ENCODE measurements around the gene CCDC112. TPM values are rescaled to one million over a fixed set of nuclear protein-coding genes. Genes with fewer than 3 reads are reported as not detected.
A peak's percentile ranks its signal among the peaks of the same experiment; 100 is the strongest.

The CCDC112 gene
- total RNA-seq, 2 experiments from 2014 or later: 2.0 TPM

- no peaks in the 10 kb centered on the region for H3K36me3 Mint-ChIP-seq (ENCODE audit: low read depth)
- H3K27me3 Mint-ChIP-seq: peaks cover 37% of the 10 kb centered on the region
- H3K4me1 Mint-ChIP-seq: no peaks in the 10 kb centered on the region
- no peak for DNase-seq
- no peaks in the 10 kb centered on the region for H3K9me3 Mint-ChIP-seq
- ChIA-PET CTCF (interaction anchor here (0.6 to 8.9 kb wide), 17 partner anchors 10 to 529 kb away, joined by 3 to 149 read pairs (median 4); partner anchors contain the start of genes CCDC112 and FEM1C), POLR2A (interaction anchor here (0.9 kb wide), 1 partner anchor 234 kb away, joined by 3 read pairs; the partner anchor contains the start of gene FEM1C)
- no peak overlapping the region for H3K27ac Mint-ChIP-seq
- H3K4me3 Mint-ChIP-seq: no peak overlapping the region
These were observed 13.4 kb upstream of the CCDC112 start for GRCh38 chr5:115309751-115310370.

GRCh38 chr5:115308815-115309214 lies 12.4 kb upstream of the CCDC112 start:
- Mint-ChIP-seq H3K9me3 (no peaks in the 10 kb centered on the region), H3K27me3 (peaks cover 39% of the 10 kb centered on the region), H3K4me1 (no peaks in the 10 kb centered on the region), H3K36me3 (ENCODE audit: low read depth) (no peaks in the 10 kb centered on the region), H3K27ac (no peak overlapping the region), H3K4me3 (no peak overlapping the region)
- POLR2A ChIA-PET: interaction anchor here (0.9 kb wide), 1 partner anchor 236 kb away, joined by 3 read pairs; the partner anchor contains the start of gene FEM1C
- CTCF ChIA-PET: interaction anchor here (0.7 to 8.9 kb wide), 18 partner anchors 11 to 281 kb away, joined by 3 to 149 read pairs (median 4); partner anchors contain the start of genes CCDC112 and FEM1C
- DNase-seq: no peak

GRCh38 chr5:115306011-115306536 lies 9.6 kb upstream of the CCDC112 start:
- Mint-ChIP-seq H3K9me3 (no peaks in the 10 kb centered on the region), H3K27ac (no peak overlapping the region), H3K4me3 (no peak overlapping the region), H3K27me3 (peaks cover 46% of the 10 kb centered on the region), H3K36me3 (ENCODE audit: low read depth) (no peaks in the 10 kb centered on the region), H3K4me1 (peaks cover under 1% of the 10 kb centered on the region)
- ChIA-PET POLR2A (interaction anchor here (2.4 kb wide), 1 partner anchor 238 kb away, joined by 9 read pairs; the partner anchor contains the start of gene FEM1C), CTCF (interaction anchor here (1.3 to 8.9 kb wide), 2 partner anchors 265 to 269 kb away, joined by 4 to 149 read pairs; no protein-coding TSS in a partner anchor)
- DNase-seq: no peak

- H3K27me3 Mint-ChIP-seq: peaks cover 49% of the 10 kb centered on the region
- POLR2A ChIA-PET: no interaction called here
- no peak for DNase-seq
These were observed 8.0 kb upstream of the CCDC112 start for GRCh38 chr5:115304496-115304895.

GRCh38 chr5:115298811-115299210 lies 2.4 kb upstream of the CCDC112 start:
- Mint-ChIP-seq H3K27me3 (peaks cover 45% of the 10 kb centered on the region), H3K36me3 (ENCODE audit: low read depth) (no peaks in the 10 kb centered on the region)

More at GRCh38 chr5:115304496-115304895, 8.0 kb upstream of the CCDC112 start:
- Mint-ChIP-seq H3K9me3 (no peaks in the 10 kb centered on the region), H3K27ac (no peak overlapping the region), H3K4me3 (no peak overlapping the region), H3K4me1 (peaks cover 6% of the 10 kb centered on the region), H3K36me3 (ENCODE audit: low read depth) (no peaks in the 10 kb centered on the region)
- CTCF ChIA-PET: interaction anchor here (8.9 kb wide), 1 partner anchor 271 kb away, joined by 149 read pairs; no protein-coding TSS in a partner anchor

GRCh38 chr5:115297031-115297430 lies 577 bp upstream of the CCDC112 start:
- Mint-ChIP-seq H3K27me3 (peaks cover 45% of the 10 kb centered on the region), H3K27ac (no peak overlapping the region), H3K4me3 (no peak overlapping the region), H3K4me1 (peaks cover 12% of the 10 kb centered on the region), H3K36me3 (ENCODE audit: low read depth) (no peaks in the 10 kb centered on the region), H3K9me3 (peaks cover under 1% of the 10 kb centered on the region)
- CTCF ChIA-PET: interaction anchor here (1.0 to 1.6 kb wide), 3 partner anchors 12 to 277 kb away, joined by 4 to 6 read pairs (median 5); no protein-coding TSS in a partner anchor
- POLR2A ChIA-PET: interaction anchor here (0.9 to 2.8 kb wide), 4 partner anchors 10 to 247 kb away, joined by 3 to 19 read pairs (median 11); partner anchors contain the start of genes FEM1C and PGGT1B
- no peak for DNase-seq

More at GRCh38 chr5:115298811-115299210, 2.4 kb upstream of the CCDC112 start:
- Mint-ChIP-seq H3K4me1 (peaks cover 12% of the 10 kb centered on the region), H3K27ac (no peak overlapping the region), H3K9me3 (no peaks in the 10 kb centered on the region), H3K4me3 (no peak overlapping the region)
- CTCF ChIA-PET: no interaction called here
- no peak for DNase-seq
- POLR2A ChIA-PET: no interaction called here

- POLR2A ChIA-PET: interaction anchor here (0.7 to 2.8 kb wide), 6 partner anchors 9 to 545 kb away, joined by 3 to 19 read pairs (median 6); partner anchors contain the start of genes ATG12, FEM1C, PGGT1B and TICAM2
- CTCF ChIA-PET: interaction anchor here (1.1 to 1.6 kb wide), 2 partner anchors 14 to 279 kb away, joined by 4 to 6 read pairs; no protein-coding TSS in a partner anchor
- Mint-ChIP-seq H3K36me3 (ENCODE audit: low read depth) (no peaks in the 10 kb centered on the region), H3K9me3 (peaks cover 4% of the 10 kb centered on the region), H3K4me3 (peak overlapping the region; percentile 76), H3K27ac (no peak overlapping the region), H3K4me1 (peaks cover 8% of the 10 kb centered on the region), H3K27me3 (peaks cover 52% of the 10 kb centered on the region)
- no peak for DNase-seq
These were observed 704 bp downstream of the CCDC112 start for GRCh38 chr5:115295777-115296123.

- Mint-ChIP-seq H3K4me1 (peaks cover 6% of the 10 kb centered on the region), H3K27ac (no peak overlapping the region), H3K4me3 (no peak overlapping the region), H3K9me3 (peaks cover 4% of the 10 kb centered on the region), H3K36me3 (ENCODE audit: low read depth) (no peaks in the 10 kb centered on the region), H3K27me3 (peaks cover 36% of the 10 kb centered on the region)
- ChIA-PET POLR2A (no interaction called here), CTCF (no interaction called here)
- DNase-seq: no peak
These were observed 5.1 kb downstream of the CCDC112 start for GRCh38 chr5:115291397-115291796.

- H3K9me3 Mint-ChIP-seq: peaks cover 4% of the 10 kb centered on the region
- no peaks in the 10 kb centered on the region for H3K36me3 Mint-ChIP-seq (ENCODE audit: low read depth)
- peaks cover 4% of the 10 kb centered on the region for H3K4me1 Mint-ChIP-seq
- ChIA-PET CTCF (no interaction called here), POLR2A (no interaction called here)
- H3K27me3 Mint-ChIP-seq: peaks cover 24% of the 10 kb centered on the region
- no peak overlapping the region for H3K4me3 Mint-ChIP-seq
- no peak overlapping the region for H3K27ac Mint-ChIP-seq
- DNase-seq: no peak
These were observed 7.3 kb downstream of the CCDC112 start for GRCh38 chr5:115289104-115289503.

- peaks cover 4% of the 10 kb centered on the region for H3K4me1 Mint-ChIP-seq
- H3K27me3 Mint-ChIP-seq: no peaks in the 10 kb centered on the region
These were observed 12.4 kb downstream of the CCDC112 start for GRCh38 chr5:115284021-115284420.

GRCh38 chr5:115282131-115282530 lies 14.3 kb downstream of the CCDC112 start:
- no peak overlapping the region for H3K4me3 Mint-ChIP-seq
- DNase-seq: no peak
- H3K27me3 Mint-ChIP-seq: no peaks in the 10 kb centered on the region
- POLR2A ChIA-PET: no interaction called here
- peaks cover 4% of the 10 kb centered on the region for H3K4me1 Mint-ChIP-seq
- no peak overlapping the region for H3K27ac Mint-ChIP-seq
- no peaks in the 10 kb centered on the region for H3K9me3 Mint-ChIP-seq
- CTCF ChIA-PET: no interaction called here
- H3K36me3 Mint-ChIP-seq (ENCODE audit: low read depth): no peaks in the 10 kb centered on the region

More at GRCh38 chr5:115284021-115284420, 12.4 kb downstream of the CCDC112 start:
- POLR2A ChIA-PET: no interaction called here
- Mint-ChIP-seq H3K27ac (no peak overlapping the region), H3K36me3 (ENCODE audit: low read depth) (no peaks in the 10 kb centered on the region), H3K9me3 (no peaks in the 10 kb centered on the region), H3K4me3 (no peak overlapping the region)
- CTCF ChIA-PET: no interaction called here
- DNase-seq: no peak

- H3K4me3 Mint-ChIP-seq: no peak overlapping the region
- H3K27ac Mint-ChIP-seq: no peak overlapping the region
- no peaks in the 10 kb centered on the region for H3K36me3 Mint-ChIP-seq (ENCODE audit: low read depth)
- no peaks in the 10 kb centered on the region for H3K27me3 Mint-ChIP-seq
- no peak for DNase-seq
- ChIA-PET POLR2A (no interaction called here), CTCF (no interaction called here)
- no peaks in the 10 kb centered on the region for H3K9me3 Mint-ChIP-seq
- no peaks in the 10 kb centered on the region for H3K4me1 Mint-ChIP-seq
These were observed 21.9 kb downstream of the CCDC112 start for GRCh38 chr5:115274584-115274983.

GRCh38 chr5:115272297-115272958 lies 24.0 kb downstream of the CCDC112 start:
- Mint-ChIP-seq H3K27me3 (no peaks in the 10 kb centered on the region), H3K36me3 (ENCODE audit: low read depth) (no peaks in the 10 kb centered on the region), H3K4me1 (no peaks in the 10 kb centered on the region), H3K9me3 (no peaks in the 10 kb centered on the region), H3K4me3 (no peak overlapping the region), H3K27ac (no peak overlapping the region)
- DNase-seq: no peak
- ChIA-PET CTCF (no interaction called here), POLR2A (no interaction called here)

Measured in activated CD4-positive, alpha-beta memory T cell treated with anti-CD3 and anti-CD28 coated beads, Interleukin-2, amount 10 ng/mL, durations not matched to agents 7 days and 5 days (primary cell).